Activated naive CD8-positive, alpha-beta T cell treated with anti-CD3 and anti-CD28 coated beads, Interleukin-2, amount 50 U/mL, for 24 hours (primary cell): ENCODE results near the gene ZGRF1.

Source experiments
- ATAC-seq: fragments of 150-1000 bp; cut with Tn5 transposase; one replicate; pipeline ENCODE4 v1.10.0; 2021
- DNase-seq: peaks from one replicate; pipeline ENCODE4 v3.0.0; 2021
- H3K27ac Mint-ChIP-seq: one replicate; pipeline ENCODE4 v1.8.0; 2021; ENCODE audit warnings: mild to moderate bottlenecking, mixed read lengths
- H3K27me3 Mint-ChIP-seq: one replicate; pipeline ENCODE4 v1.8.0; 2021; ENCODE audit warnings: mixed read lengths
- H3K36me3 Mint-ChIP-seq: one replicate; pipeline ENCODE4 v1.8.0; 2021; ENCODE audit warnings: low read depth, mixed read lengths
- H3K4me1 Mint-ChIP-seq: one replicate; pipeline ENCODE4 v1.8.0; 2021; ENCODE audit warnings: mixed read lengths
- H3K4me3 Mint-ChIP-seq: one replicate; pipeline ENCODE4 v1.8.0; 2021; ENCODE audit warnings: mild to moderate bottlenecking, moderate library complexity, mixed read lengths
- H3K9me3 Mint-ChIP-seq: one replicate; pipeline ENCODE4 v1.8.0; 2021; ENCODE audit warnings: mixed read lengths

Gene ZGRF1

GRCh38 chr4:112519689-112520597, 116.8 kb downstream of the ZGRF1 start:
- no peak for ATAC-seq
- no peak overlapping the region for H3K4me3 Mint-ChIP-seq

GRCh38 chr4:112518675-112519074, 118.0 kb downstream of the ZGRF1 start:
- H3K27ac Mint-ChIP-seq = no peak overlapping the region
- no peak overlapping the region for H3K4me3 Mint-ChIP-seq
- no peaks in the 10 kb centered on the region for H3K36me3 Mint-ChIP-seq
- H3K27me3 Mint-ChIP-seq = peaks cover 92% of the 10 kb centered on the region
- H3K4me1 Mint-ChIP-seq = peaks cover 58% of the 10 kb centered on the region
- H3K9me3 Mint-ChIP-seq = peaks cover 3% of the 10 kb centered on the region
- ATAC-seq (no peak), DNase-seq (no peak)

More at GRCh38 chr4:112519689-112520597, 116.8 kb downstream of the ZGRF1 start:
- no peak overlapping the region for H3K27ac Mint-ChIP-seq
- peaks cover 50% of the 10 kb centered on the region for H3K4me1 Mint-ChIP-seq
- no peaks in the 10 kb centered on the region for H3K36me3 Mint-ChIP-seq
- peaks cover 87% of the 10 kb centered on the region for H3K27me3 Mint-ChIP-seq
- H3K9me3 Mint-ChIP-seq = peaks cover 3% of the 10 kb centered on the region
- DNase-seq = peak; percentile 14

GRCh38 chr4:112517911-112518310, 118.8 kb downstream of the ZGRF1 start:
- ATAC-seq (no peak), DNase-seq (no peak)
- Mint-ChIP-seq H3K27me3 (peaks cover 91% of the 10 kb centered on the region), H3K4me3 (peak overlapping the region; percentile 63), H3K9me3 (peaks cover 3% of the 10 kb centered on the region), H3K36me3 (no peaks in the 10 kb centered on the region), H3K27ac (no peak overlapping the region), H3K4me1 (peaks cover 52% of the 10 kb centered on the region)

DNA sequence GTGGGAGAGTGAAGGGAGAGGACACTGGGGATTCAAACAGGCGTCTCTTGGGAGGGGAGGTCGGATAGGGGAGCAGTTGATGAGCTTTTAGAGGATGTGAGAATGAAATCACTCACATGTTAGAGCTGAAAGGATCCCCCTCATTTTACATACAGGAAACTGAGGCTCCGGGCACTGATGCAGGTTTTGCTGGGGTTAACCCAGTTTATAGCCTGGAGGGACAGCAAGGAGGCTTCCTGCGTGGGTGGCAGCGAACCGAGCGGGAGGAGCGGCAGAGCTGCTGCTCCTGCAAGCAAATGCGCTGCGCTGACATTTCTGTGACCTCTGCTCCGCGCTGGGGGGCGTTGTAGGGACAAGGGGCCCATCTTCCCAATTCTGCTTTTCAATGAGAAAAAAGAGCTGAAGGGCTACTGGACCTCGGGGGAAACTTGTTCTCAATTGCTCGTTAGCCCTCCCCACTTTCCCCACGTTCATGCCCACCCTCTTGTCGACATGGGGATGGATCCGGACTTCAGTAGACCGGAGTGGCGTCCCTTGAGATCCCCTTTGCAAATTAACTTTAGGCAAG, 119.6 kb downstream of the ZGRF1 start:
- no peak overlapping the region for H3K27ac Mint-ChIP-seq
- ATAC-seq (no peak), DNase-seq (peak; percentile 44)
- H3K4me1 Mint-ChIP-seq = peaks cover 45% of the 10 kb centered on the region
- peaks cover 3% of the 10 kb centered on the region for H3K9me3 Mint-ChIP-seq
- peak overlapping the region; percentile 63 for H3K4me3 Mint-ChIP-seq
- H3K27me3 Mint-ChIP-seq = peaks cover 92% of the 10 kb centered on the region
- no peaks in the 10 kb centered on the region for H3K36me3 Mint-ChIP-seq

DNA sequence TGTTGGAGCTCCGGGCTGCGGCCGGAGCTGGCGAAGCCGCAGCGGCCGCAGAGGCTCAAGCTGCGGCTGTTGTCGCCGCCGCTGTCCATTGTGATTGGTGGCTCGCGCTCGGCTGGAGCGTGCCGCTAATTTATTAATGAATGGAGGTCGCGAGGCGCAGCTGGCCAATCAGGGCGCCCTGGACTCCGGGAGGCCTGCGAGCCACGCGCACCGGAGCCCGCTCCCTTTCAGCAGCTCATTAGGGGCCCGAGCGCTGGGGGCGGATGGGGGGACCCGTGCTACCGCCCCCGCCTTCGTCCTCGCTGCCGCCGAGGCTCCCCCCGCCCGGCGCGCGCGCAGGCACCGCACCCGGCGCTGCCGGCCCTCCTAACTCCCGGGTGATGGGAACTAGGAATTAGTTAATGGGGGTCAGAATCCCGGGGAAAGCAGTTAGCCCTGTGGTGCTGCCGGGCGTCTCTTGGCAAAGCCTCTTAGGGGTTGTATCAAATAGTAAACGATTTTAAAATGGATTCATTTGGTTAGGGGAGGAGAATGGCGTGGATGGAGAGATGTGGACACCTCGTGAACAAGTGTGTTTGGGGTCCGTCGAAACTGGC, 120.1 kb downstream of the ZGRF1 start:
- no peak overlapping the region for H3K27ac Mint-ChIP-seq
- H3K36me3 Mint-ChIP-seq = peaks cover 3% of the 10 kb centered on the region

GRCh38 chr4:112516066-112516470, 120.6 kb downstream of the ZGRF1 start, which contains the start of gene NEUROG2:
TSS of gene NEUROG2 (minus strand) at chr4:112516180. CDS start at chr4:112515475, 705 bp downstream.
- Mint-ChIP-seq H3K36me3 (peaks cover 5% of the 10 kb centered on the region), H3K27me3 (peaks cover 92% of the 10 kb centered on the region), H3K9me3 (peaks cover 10% of the 10 kb centered on the region), H3K4me3 (peak within 1 kb of the TSS; percentile 84), H3K27ac (peak within 1 kb of the TSS; percentile 66), H3K4me1 (peaks cover 48% of the 10 kb centered on the region)
- no peak for ATAC-seq
- no peak for DNase-seq

More for the DNA sequence above, 120.1 kb downstream of the ZGRF1 start:
- ATAC-seq = no peak
- peaks cover 46% of the 10 kb centered on the region for H3K4me1 Mint-ChIP-seq
- peaks cover 6% of the 10 kb centered on the region for H3K9me3 Mint-ChIP-seq
- H3K4me3 Mint-ChIP-seq = peak overlapping the region; percentile 84
- peak; percentile 11 for DNase-seq
- H3K27me3 Mint-ChIP-seq = peaks cover 92% of the 10 kb centered on the region

GRCh38 chr4:112515198-112516065, 121.3 kb downstream of the ZGRF1 start:
- peak overlapping the region; percentile 84 for H3K4me3 Mint-ChIP-seq
- H3K27me3 Mint-ChIP-seq = peaks cover 89% of the 10 kb centered on the region
- peaks cover 5% of the 10 kb centered on the region for H3K36me3 Mint-ChIP-seq
- DNase-seq (peak; percentile 49), ATAC-seq (peak; percentile 63)
- peaks cover 10% of the 10 kb centered on the region for H3K9me3 Mint-ChIP-seq
- H3K4me1 Mint-ChIP-seq = peaks cover 47% of the 10 kb centered on the region
- peak overlapping the region; percentile 66 for H3K27ac Mint-ChIP-seq

DNA sequence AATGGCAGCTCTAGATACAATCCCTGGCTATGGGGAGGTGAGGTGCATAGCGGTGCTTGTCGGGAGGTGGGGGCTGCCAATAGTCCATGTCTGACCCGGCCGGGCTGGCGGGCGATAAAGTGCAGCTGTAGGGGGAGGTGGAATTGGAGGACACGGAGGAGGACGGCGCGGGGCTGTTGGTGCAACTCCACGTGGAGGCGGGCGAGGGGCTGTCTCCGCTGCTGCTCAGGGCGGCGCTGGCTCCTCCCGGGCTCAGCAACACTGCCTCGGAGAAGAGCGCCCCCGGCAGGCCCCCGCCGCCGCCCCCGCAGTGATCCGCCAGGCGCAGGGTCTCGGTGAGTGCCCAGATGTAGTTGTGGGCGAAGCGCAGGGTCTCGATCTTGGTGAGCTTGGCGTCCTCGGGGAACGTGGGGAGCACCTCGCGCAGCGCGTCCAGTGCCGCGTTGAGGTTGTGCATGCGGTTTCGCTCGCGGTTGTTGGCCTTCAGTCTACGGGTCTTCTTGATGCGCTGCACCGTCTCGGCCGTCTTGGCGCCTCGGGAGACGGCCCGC, 122.0 kb downstream of the ZGRF1 start:
- peak; percentile 8 for ATAC-seq
- H3K27ac Mint-ChIP-seq = peak overlapping the region; percentile 49

DNA sequence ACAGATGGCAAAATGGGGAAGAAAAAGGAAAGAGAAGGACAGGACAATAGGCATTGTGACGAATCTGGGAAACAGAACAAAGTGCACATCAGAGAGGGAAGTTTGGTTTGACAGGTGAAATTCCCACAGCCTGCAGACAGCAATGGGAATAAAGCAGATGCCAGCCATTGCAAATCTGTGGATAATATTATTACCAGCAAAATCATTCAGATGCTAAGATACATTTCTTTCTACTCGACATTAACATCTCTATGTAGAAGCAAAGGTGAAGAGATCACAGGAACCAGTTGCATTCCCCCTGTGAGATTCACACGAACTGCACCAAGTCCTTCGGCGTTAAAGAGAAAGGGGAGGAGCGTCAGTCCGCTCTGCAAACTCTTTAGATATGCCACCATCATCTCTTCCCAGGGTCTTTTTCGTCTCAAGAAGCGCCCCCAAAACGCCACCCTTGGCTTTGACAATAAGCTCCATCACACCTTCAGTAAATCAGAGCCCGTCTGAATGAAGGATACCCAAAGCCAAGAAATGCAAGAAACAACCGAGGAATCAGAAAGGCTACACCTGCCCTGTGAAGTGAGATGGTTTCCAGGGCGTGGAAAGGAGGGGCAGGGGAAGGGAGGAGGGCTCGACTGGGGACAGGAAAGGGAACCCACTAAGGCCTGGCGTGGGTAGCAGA, 122.6 kb downstream of the ZGRF1 start:
- peaks cover 56% of the 10 kb centered on the region for H3K4me1 Mint-ChIP-seq

More for the DNA sequence above, 122.0 kb downstream of the ZGRF1 start:
- H3K9me3 Mint-ChIP-seq = peaks cover 10% of the 10 kb centered on the region
- H3K4me3 Mint-ChIP-seq = peak overlapping the region; percentile 84
- peaks cover 49% of the 10 kb centered on the region for H3K4me1 Mint-ChIP-seq
- DNase-seq = peak; percentile 7
- peaks cover 87% of the 10 kb centered on the region for H3K27me3 Mint-ChIP-seq
- H3K36me3 Mint-ChIP-seq = peaks cover 5% of the 10 kb centered on the region

DNA sequence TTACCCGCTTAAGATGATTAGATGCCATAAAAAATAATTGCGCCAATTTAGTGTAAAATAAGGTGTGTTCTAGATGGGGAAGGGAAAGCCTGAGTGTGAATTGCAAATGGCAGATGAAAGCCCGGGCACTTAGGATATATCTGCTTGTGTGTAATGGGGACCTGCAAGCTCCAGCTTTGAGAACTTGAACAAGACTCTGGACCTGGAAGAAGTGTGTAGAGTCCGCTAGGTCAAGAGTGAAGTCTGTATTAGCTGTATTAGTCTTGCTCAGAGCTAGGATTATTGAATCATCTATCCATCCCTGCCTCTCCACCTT, 124.9 kb downstream of the ZGRF1 start:
- Mint-ChIP-seq H3K4me1 (peaks cover 44% of the 10 kb centered on the region), H3K36me3 (peaks cover 5% of the 10 kb centered on the region), H3K9me3 (peaks cover 7% of the 10 kb centered on the region), H3K27ac (no peak overlapping the region), H3K27me3 (peaks cover 83% of the 10 kb centered on the region), H3K4me3 (no peak overlapping the region)
- ATAC-seq (no peak), DNase-seq (no peak)

More for the DNA sequence above, 122.6 kb downstream of the ZGRF1 start:
- Mint-ChIP-seq H3K9me3 (peaks cover 7% of the 10 kb centered on the region), H3K27ac (peak overlapping the region; percentile 49), H3K4me3 (peak overlapping the region; percentile 84), H3K27me3 (peaks cover 87% of the 10 kb centered on the region), H3K36me3 (peaks cover 5% of the 10 kb centered on the region)
- no peak for ATAC-seq
- DNase-seq = no peak

DNA sequence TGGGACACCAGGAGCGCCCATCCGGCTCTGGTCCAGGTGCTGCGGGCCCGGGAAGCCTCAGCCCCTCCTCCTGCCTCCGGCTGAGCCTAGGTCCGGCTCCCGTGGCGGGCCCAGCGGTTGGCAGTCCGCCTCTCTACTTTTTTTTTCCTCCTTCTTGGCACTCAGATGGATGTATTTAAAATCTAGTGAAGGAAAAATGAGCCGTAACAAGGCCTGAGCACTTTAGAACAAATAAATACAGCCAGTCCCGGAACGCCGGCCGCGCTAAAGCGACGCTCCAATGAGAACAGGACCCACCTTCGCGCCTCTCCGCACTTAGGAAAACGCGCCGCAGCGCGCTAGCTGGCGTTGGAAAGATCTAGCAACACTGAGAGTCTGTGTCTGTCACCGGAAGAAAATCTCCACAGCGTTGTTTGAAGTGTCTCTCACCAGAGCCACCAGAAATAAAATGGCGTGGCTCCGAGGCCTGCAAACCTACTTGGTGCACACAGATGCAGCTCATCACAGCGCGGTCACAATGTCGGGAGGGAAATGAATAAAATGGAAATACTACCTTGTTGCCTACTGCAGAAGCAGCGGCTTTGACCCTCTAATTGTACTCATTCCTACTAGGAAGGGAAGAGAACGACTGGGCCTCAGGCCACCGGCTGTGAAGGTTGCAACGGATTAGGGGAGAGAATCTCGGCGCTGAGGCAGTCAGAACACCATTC, 125.5 kb downstream of the ZGRF1 start:
- ATAC-seq = no peak
- Mint-ChIP-seq H3K9me3 (peaks cover 7% of the 10 kb centered on the region), H3K4me1 (peaks cover 41% of the 10 kb centered on the region), H3K27me3 (peaks cover 83% of the 10 kb centered on the region), H3K4me3 (no peak overlapping the region), H3K36me3 (peaks cover 5% of the 10 kb centered on the region), H3K27ac (no peak overlapping the region)
- peak; percentile 5 for DNase-seq

DNA sequence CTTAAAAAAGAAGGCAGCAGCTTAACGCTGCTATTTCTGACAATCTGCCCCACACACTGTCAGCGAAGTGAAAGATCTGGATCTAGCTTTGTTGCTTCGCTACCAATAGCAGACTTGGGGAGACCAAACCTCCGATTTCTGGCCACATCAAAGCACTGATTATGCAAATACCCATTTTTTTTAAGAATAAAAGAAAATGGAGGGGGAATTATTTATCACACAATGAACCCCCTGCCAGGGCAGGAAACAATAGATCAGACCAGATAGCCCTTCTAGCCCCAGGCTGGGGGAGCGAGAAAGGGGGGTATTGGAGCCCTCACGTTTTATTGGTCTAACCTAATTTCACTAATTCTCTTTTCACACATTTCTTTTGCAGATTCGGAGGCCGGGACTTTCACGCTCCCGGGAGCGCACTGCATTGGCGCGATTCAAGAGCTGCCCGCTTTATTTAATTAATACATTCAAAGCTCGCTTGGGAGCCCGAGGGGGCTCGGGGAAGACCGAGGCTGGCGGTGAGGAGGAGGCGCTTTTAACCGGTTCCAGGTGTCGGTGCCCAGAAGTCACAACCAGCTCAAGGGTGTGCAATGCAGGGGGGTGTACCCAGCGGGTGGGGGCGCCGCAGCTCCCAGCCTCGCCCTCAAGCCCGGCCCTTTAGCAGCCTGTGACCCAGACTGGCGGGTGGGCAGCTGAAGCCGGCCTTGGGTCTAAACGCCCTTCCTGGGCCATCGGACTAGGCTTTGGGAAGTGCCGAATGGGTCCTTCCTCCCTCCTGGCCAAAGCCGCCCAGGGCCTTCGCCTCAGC, 126.2 kb downstream of the ZGRF1 start:
- Mint-ChIP-seq H3K9me3 (peaks cover 7% of the 10 kb centered on the region), H3K27me3 (peaks cover 82% of the 10 kb centered on the region), H3K27ac (no peak overlapping the region), H3K36me3 (peaks cover 5% of the 10 kb centered on the region), H3K4me3 (no peak overlapping the region), H3K4me1 (peaks cover 37% of the 10 kb centered on the region)
- ATAC-seq (no peak), DNase-seq (no peak)
